SH-SY5Y (cell line): ENCODE data around the gene RBPJ.

Experiments used
- GATA2 ChIP-seq: IDR thresholded peaks from 2 replicates; pipeline ENCODE4 v1.6.1; 2011; ENCODE audit warnings: mild to moderate bottlenecking, low read depth, low read length
- GATA3 ChIP-seq: IDR thresholded peaks from 2 replicates; pipeline ENCODE4 v1.6.1; 2011; ENCODE audit warnings: low read depth, mild to moderate bottlenecking, low read length, moderate library complexity

DNA sequence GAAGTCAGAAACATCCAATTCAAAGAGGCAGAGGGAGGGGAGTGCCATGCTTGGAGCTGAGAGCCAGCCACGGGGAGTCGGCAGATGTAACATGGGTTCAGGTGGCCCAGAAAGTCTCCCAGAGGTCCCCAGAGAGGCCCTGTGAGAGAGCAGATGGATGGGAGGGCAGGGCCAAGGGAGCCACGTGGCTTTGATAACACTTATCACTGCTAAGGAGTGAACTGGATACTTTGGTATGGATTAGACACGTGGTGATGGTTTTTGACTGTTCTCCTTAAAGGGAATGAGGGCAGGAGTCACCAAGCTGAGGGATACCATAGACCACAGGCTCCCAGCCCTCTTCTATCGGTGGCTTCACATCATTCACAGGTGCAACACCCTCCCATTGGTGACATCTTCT is 155.7 kb downstream of the RBPJ start:
- no peak for TF ChIP-seq GATA3
- TF ChIP-seq GATA2 = no peak
